Uterus (tissue), 2 donors: ENCODE results near the gene FUT3.
"Not testable (repeated sequence)": the region's sequence is repeated elsewhere in the genome, so short reads cannot be mapped to it uniquely, and the experiment has no call there.

ENCODE experiments used
- CTCF ChIP-seq, 4 experiments: fragments of 200-600 bp in 2 of 4; fragments of 450-650 bp in 2 of 4; sonication (generic) in 2 of 4; IDR thresholded peaks; one replicate each; pipeline ENCODE4 v1.5.1; 2016 to 2019; ENCODE audit warnings: antibody characterized with exemption in 4 of 4, mild to moderate bottlenecking in 2 of 4, moderate library complexity in 1 of 4
- POLR2A ChIP-seq, 2 donors: fragments of 450-650 bp; IDR thresholded peaks; one replicate each; pipeline ENCODE4 v1.6.1; 2016; ENCODE audit warnings: antibody characterized with exemption in 2 of 2, mild to moderate bottlenecking in 1 of 2, moderate library complexity in 1 of 2

GRCh38 chr19:5847846-5848245 is 3.4 kb downstream of the FUT3 start:
- not testable (repeated sequence) for TF ChIP-seq CTCF, POLR2A (IDR thresholded peaks at IDR 0.05)
